Rectal smooth muscle tissue (tissue), 1 donor: Measurements from ENCODE around the gene SEC22B.
A peak's percentile ranks its signal among the peaks of the same experiment; 100 is the strongest.
"Not testable (repeated sequence)": the region's sequence is repeated elsewhere in the genome, so short reads cannot be mapped to it uniquely, and the experiment has no call there.

Experiments
- H3K27ac ChIP-seq: one replicate; pipeline ENCODE4 v1.7.0; 2013; ENCODE audit warnings: low read depth, low read length, inconsistent platforms
- H3K27me3 ChIP-seq: one replicate; pipeline ENCODE4 v1.7.0; 2013; ENCODE audit warnings: low read length; ENCODE audit not compliant: control insufficient read depth, insufficient read depth
- H3K36me3 ChIP-seq: one replicate; pipeline ENCODE4 v1.7.0; 2013; ENCODE audit warnings: low read length; ENCODE audit not compliant: control insufficient read depth, insufficient read depth
- H3K4me1 ChIP-seq: one replicate; pipeline ENCODE4 v1.7.0; 2013; ENCODE audit warnings: low read length; ENCODE audit not compliant: control insufficient read depth, insufficient read depth
- H3K4me3 ChIP-seq: one replicate; pipeline ENCODE4 v1.7.0; 2013; ENCODE audit warnings: low read length
- H3K9ac ChIP-seq: one replicate; pipeline ENCODE4 v1.7.0; 2013; ENCODE audit warnings: low read length

SEC22B gene

GRCh38 chr1:120175688-120176087, 632 bp downstream of the SEC22B start:
- H3K4me3 ChIP-seq, result peak overlapping the region; percentile 99
- H3K9ac ChIP-seq, result peak overlapping the region; percentile 98
- not testable (repeated sequence) for H3K4me1 ChIP-seq, H3K27me3 ChIP-seq, H3K36me3 ChIP-seq
- peak overlapping the region; percentile 80 for H3K27ac ChIP-seq

- not testable (repeated sequence) for H3K27me3 ChIP-seq, H3K36me3 ChIP-seq, H3K9ac ChIP-seq, H3K4me1 ChIP-seq, H3K4me3 ChIP-seq, H3K27ac ChIP-seq
These were observed 11.6 kb downstream of the SEC22B start for GRCh38 chr1:120164761-120165160.

- not testable (repeated sequence) for H3K27ac ChIP-seq, H3K4me3 ChIP-seq, H3K4me1 ChIP-seq, H3K36me3 ChIP-seq, H3K27me3 ChIP-seq, H3K9ac ChIP-seq
These were observed 14.3 kb downstream of the SEC22B start for GRCh38 chr1:120162015-120162414.

GRCh38 chr1:120158495-120158894, 17.8 kb downstream of the SEC22B start:
- not testable (repeated sequence) for H3K27ac ChIP-seq, H3K27me3 ChIP-seq, H3K4me3 ChIP-seq, H3K9ac ChIP-seq, H3K36me3 ChIP-seq, H3K4me1 ChIP-seq

DNA sequence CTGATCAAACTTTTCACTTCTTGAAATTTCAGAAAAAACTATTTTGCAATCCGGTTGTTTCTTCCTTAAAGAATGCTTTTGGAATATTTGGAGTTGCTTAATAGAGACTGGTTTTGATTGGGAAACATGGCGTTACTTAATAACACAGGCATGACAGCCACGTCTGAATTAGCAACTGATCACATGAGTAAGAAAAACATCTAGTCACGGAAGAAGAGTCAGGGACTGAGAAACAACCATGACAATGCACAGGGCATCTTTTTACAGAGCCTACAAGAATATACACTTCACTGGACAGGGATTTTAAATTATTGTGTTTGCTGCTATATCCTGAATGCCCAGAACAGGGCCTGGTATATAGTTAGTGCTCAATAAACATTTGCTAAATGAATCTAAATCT, 18.2 kb downstream of the SEC22B start:
- H3K27ac ChIP-seq, H3K9ac ChIP-seq, H3K4me1 ChIP-seq, H3K36me3 ChIP-seq, H3K4me3 ChIP-seq, H3K27me3 ChIP-seq: not testable (repeated sequence)

DNA sequence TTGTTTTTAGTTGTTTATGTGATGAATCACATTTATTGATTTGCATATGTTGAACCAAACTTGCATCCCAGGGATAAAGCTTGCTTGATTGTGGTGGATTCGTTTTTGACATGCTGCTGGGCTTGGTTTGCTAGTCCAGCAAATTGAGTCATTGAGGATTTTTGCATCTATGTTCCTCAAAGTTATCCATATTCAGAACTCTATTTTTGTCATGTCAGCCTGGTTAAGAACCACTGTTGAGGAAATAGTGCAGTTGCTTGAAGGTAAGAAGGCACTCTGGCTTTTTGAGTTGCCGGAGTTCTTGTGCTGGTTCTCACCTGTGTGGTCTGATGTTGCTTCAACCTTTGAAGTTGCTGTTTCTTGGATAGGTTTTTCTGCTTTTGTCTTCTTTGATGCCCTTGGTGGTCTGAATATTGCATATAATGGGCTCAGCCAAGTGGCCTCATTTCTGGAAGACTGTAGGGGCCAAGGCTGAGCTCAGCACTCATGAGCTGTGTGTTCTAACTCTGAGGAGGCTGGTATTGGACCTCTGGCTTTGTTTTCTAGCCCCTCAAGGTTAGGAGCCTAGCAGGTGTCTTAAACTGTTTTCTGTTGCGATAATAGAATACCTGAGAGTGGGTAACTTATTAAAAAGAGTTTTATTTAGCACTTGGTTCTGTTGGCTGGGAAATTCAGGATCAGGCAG, 26.0 kb downstream of the SEC22B start:
- H3K9ac ChIP-seq, H3K4me1 ChIP-seq, H3K4me3 ChIP-seq: not testable (repeated sequence)

DNA sequence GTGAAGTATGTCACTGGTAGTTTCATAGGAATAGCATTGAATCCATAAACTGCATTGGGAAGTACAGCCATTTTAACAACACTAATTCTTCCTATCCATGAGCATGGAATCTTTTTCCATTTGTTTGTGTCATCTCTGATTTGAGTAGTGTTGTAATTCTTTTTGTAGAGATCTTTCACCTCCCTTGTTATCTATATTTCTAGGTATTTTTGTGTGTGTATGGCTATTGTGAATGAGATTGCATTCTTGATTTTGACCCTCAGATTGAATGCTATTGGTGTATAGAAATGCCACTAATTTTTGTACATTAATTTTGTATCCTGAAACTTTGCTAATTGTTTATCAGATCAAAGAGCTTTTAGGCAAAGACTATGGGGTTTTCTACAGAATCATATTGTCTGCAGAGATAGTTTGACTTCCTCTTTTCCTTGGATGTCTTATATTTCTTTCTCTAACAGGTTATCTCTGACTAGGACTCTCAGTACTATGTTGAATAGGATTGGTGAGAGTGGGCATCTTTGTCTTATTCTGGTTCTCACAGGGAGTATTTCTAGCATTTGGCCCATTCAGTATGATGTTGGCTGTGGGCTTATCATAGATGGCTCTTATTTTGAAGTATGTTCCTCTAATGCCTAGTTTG, 26.8 kb downstream of the SEC22B start:
- H3K4me3 ChIP-seq, H3K9ac ChIP-seq, H3K27ac ChIP-seq, H3K27me3 ChIP-seq, H3K4me1 ChIP-seq, H3K36me3 ChIP-seq: not testable (repeated sequence)

More for the DNA sequence above, 26.0 kb downstream of the SEC22B start:
- H3K36me3 ChIP-seq, H3K27ac ChIP-seq, H3K27me3 ChIP-seq: not testable (repeated sequence)

DNA sequence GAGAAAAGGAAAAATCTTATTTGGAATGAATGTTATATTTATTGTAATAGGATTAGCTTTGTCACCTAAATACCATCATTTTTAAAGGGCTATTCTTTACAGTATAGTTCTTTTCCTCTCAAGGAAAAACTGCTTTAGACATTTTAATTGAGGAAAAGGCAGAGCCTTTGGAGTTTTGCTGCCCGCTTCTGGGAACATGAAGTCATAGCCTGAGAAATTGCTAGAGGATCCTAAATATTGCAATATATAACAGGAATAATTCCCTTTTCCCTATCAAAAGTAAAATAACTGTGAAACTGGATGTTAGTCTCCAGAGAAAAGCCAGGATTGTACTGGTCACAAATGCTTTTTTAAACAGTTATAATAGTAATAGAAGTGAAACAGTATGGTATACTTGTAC, 30.5 kb downstream of the SEC22B start:
- not testable (repeated sequence) for H3K27me3 ChIP-seq, H3K4me3 ChIP-seq, H3K9ac ChIP-seq, H3K4me1 ChIP-seq, H3K36me3 ChIP-seq, H3K27ac ChIP-seq

- not testable (repeated sequence) for H3K36me3 ChIP-seq, H3K4me3 ChIP-seq, H3K27ac ChIP-seq, H3K9ac ChIP-seq, H3K4me1 ChIP-seq, H3K27me3 ChIP-seq
These were observed 31.7 kb downstream of the SEC22B start for GRCh38 chr1:120144626-120145025.

GRCh38 chr1:120144169-120144568, 32.2 kb downstream of the SEC22B start:
- H3K27ac ChIP-seq, H3K27me3 ChIP-seq, H3K4me1 ChIP-seq, H3K36me3 ChIP-seq, H3K4me3 ChIP-seq, H3K9ac ChIP-seq: not testable (repeated sequence)

DNA sequence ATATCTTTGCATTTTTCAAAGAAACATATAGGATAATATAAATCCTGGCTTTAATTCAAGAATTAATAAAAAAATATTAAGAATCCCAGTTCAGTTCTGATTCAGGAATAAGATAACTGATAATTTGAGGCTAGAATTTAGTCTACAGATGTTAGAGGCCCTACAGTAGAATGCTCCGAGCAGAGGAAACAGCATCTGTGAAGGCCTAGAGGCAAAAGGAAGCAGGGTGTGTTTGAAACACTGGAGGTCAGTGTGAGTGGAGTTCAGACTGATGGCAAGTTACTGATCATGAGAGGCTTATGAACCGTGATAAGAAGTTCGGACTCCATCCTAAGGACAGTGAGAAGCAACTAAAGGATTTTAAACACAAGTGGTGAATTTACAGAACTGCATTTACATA, 33.0 kb downstream of the SEC22B start:
- H3K4me3 ChIP-seq, H3K9ac ChIP-seq, H3K27ac ChIP-seq, H3K27me3 ChIP-seq, H3K36me3 ChIP-seq, H3K4me1 ChIP-seq: not testable (repeated sequence)

DNA sequence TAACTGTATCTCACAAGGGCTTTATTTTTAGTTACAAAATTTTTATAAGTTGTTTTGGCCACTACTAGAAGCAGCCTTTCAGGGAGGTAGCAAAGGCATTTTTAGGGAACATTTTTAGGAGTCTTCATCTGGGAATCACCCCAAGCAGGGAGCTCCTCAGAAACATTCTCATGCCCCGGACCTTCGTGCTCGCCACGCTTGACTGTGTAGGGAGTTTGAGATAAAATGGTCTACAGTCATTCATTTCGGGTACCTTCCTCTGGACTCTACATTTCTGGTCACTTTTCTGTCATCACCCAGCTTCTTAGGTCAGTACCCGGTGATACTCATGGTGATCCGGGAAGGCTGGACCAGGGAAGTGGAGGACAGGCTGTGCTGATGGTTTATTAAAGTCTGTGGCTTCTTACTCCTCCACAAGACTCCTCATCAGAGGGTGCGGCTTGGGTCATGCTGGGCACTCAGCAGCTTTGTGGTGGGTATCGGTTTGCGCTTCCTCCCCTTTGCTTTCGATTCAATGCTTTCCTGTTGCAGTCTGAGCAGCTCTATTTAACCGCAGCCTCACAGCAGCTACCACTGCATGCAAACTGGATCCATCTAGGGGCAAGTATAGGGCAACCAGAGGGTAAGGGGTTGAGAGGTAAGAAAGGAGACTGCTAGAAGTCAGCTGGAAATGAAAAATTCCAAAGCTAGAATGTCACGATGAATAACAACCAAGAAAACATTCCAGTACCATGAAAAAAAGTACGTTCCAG, 33.6 kb downstream of the SEC22B start:
- H3K4me3 ChIP-seq, H3K36me3 ChIP-seq, H3K4me1 ChIP-seq, H3K27ac ChIP-seq, H3K27me3 ChIP-seq, H3K9ac ChIP-seq: not testable (repeated sequence)

DNA sequence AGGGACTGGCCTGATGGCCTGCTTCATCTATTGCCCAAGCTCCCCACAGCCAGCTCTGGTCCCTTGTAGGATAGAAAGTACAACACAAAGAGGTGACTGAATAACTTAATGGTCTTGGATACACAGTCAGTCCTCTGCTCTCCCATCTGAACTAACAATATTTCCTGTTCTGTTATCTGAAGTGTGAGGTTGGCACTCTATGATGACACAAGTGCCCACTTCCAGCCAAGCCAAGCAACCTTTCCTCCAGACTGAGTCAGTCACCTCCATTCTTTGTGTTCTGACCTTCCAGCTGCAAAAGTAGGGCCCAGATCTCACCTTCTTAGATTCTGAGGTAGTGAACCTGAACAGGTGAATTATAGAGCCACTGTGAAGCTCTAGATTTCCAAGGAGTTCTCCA, 34.5 kb downstream of the SEC22B start:
- H3K27ac ChIP-seq, H3K4me1 ChIP-seq, H3K27me3 ChIP-seq, H3K36me3 ChIP-seq, H3K4me3 ChIP-seq, H3K9ac ChIP-seq: not testable (repeated sequence)
